CD14-positive monocyte (primary cell): Measurements from ENCODE around the gene STOX2. TPM values are rescaled to one million over a fixed set of nuclear protein-coding genes. Genes with fewer than 3 reads are reported as not detected.

Experiments
- DNase-seq, 3 donors: peaks; one replicate each; pipeline ENCODE4 v3.0.0-alpha.2; 2011 to 2022
- H2AFZ ChIP-seq: 2 replicates; pipeline ENCODE4 v1.6.0; 2012; ENCODE audit warnings: mild to moderate bottlenecking, low read depth, low read length, inconsistent platforms; ENCODE audit not compliant: insufficient read depth, poor library complexity, severe bottlenecking
- H3K27ac ChIP-seq, 2 donors: 1 replicate in 1 of 2; 2 replicates in 1 of 2; pipeline ENCODE4 v1.5.1; 2012 to 2013; ENCODE audit warnings: low read length in 2 of 2, control low read depth in 1 of 2, inconsistent platforms in 1 of 2, low read depth in 1 of 2, mild to moderate bottlenecking in 1 of 2
- H3K27me3 ChIP-seq, 2 donors: one replicate each; pipeline versions ENCODE4 v1.6.0 to v1.6.1; 2011 to 2013; ENCODE audit warnings: low read length in 2 of 2; ENCODE audit not compliant: control insufficient read depth in 2 of 2, insufficient read depth in 2 of 2
- H3K36me3 ChIP-seq, 2 donors: replicated peaks in 1 of 2; 1 replicate in 1 of 2; 2 replicates in 1 of 2; pipeline versions ENCODE4 v1.5.1 to v1.6.1; 2012 to 2013; ENCODE audit warnings: low read length in 2 of 2, control low read depth in 1 of 2, inconsistent platforms in 1 of 2, mild to moderate bottlenecking in 1 of 2; ENCODE audit not compliant: insufficient read depth in 2 of 2, control insufficient read depth in 1 of 2
- H3K4me1 ChIP-seq, 2 donors: 1 replicate in 1 of 2; 2 replicates in 1 of 2; pipeline versions ENCODE4 v1.5.1 to v1.6.1; 2012 to 2013; ENCODE audit warnings: low read length in 2 of 2, control low read depth in 1 of 2, inconsistent platforms in 1 of 2, mild to moderate bottlenecking in 1 of 2, moderate library complexity in 1 of 2; ENCODE audit not compliant: insufficient read depth in 2 of 2, control insufficient read depth in 1 of 2
- H3K4me2 ChIP-seq: replicated peaks from 2 replicates; pipeline ENCODE3; 2012; ENCODE audit warnings: low read length, moderate library complexity, mild to moderate bottlenecking; ENCODE audit not compliant: poor library complexity, severe bottlenecking; ENCODE audit errors: extremely low read depth
- H3K4me3 ChIP-seq, 3 experiments: fragments of 200-600 bp in 1 of 3; sonication (generic) in 1 of 3; replicated peaks in 1 of 3; 1 replicate in 2 of 3; 2 replicates in 1 of 3; pipeline ENCODE4 v1.5.1; 2011 to 2013; ENCODE audit warnings: low read length in 3 of 3, mild to moderate bottlenecking in 3 of 3, control low read depth in 2 of 3, low read depth in 2 of 3, inconsistent platforms in 1 of 3, moderate library complexity in 1 of 3
- H3K79me2 ChIP-seq: 2 replicates; pipeline ENCODE4 v1.6.0; 2012; ENCODE audit warnings: mild to moderate bottlenecking, control low read depth, inconsistent platforms, low read length, moderate library complexity; ENCODE audit not compliant: insufficient read depth
- H3K9ac ChIP-seq: 2 replicates; pipeline ENCODE4 v1.6.0; 2017; ENCODE audit warnings: low read length, mild to moderate bottlenecking; ENCODE audit not compliant: insufficient read depth, poor library complexity, severe bottlenecking
- H3K9me3 ChIP-seq, 2 donors: replicated peaks in 1 of 2; 1 replicate in 1 of 2; 2 replicates in 1 of 2; pipeline versions ENCODE4 v1.5.1 to v1.6.1; 2012 to 2013; ENCODE audit warnings: low read length in 2 of 2, control low read depth in 1 of 2; ENCODE audit not compliant: control insufficient read depth in 1 of 2, insufficient read depth in 1 of 2
- H4K20me1 ChIP-seq: 2 replicates; pipeline ENCODE4 v1.6.0; 2012; ENCODE audit warnings: mild to moderate bottlenecking, low read length, control low read depth, moderate library complexity; ENCODE audit not compliant: insufficient read depth
- H3K27ac Mint-ChIP-seq, 7 donors: one replicate each; pipeline ENCODE4 v1.8.0; 2020; ENCODE audit warnings: mild to moderate bottlenecking in 7 of 7, mixed read lengths in 7 of 7, moderate library complexity in 6 of 7, inconsistent platforms in 2 of 7
- H3K27me3 Mint-ChIP-seq, 3 donors: one replicate each; pipeline ENCODE4 v1.8.0; 2021 to 2022; ENCODE audit warnings: low read depth in 3 of 3, mild to moderate bottlenecking in 3 of 3, mixed read lengths in 3 of 3, moderate library complexity in 3 of 3, inconsistent platforms in 1 of 3
- H3K36me3 Mint-ChIP-seq, 2 donors: one replicate each; pipeline ENCODE4 v1.8.0; 2020; ENCODE audit warnings: mixed read lengths in 2 of 2, inconsistent platforms in 1 of 2, mild to moderate bottlenecking in 1 of 2
- H3K4me1 Mint-ChIP-seq: one replicate; pipeline ENCODE4 v1.8.0; 2020; ENCODE audit warnings: mild to moderate bottlenecking, mixed read lengths
- H3K4me3 Mint-ChIP-seq, 2 donors: one replicate each; pipeline ENCODE4 v1.8.0; 2020; ENCODE audit warnings: mild to moderate bottlenecking in 2 of 2, mixed read lengths in 2 of 2, moderate library complexity in 1 of 2
- H3K9me3 Mint-ChIP-seq, 7 donors: one replicate each; pipeline ENCODE4 v1.8.0; 2020 to 2022; ENCODE audit warnings: mixed read lengths in 7 of 7, mild to moderate bottlenecking in 6 of 7, moderate library complexity in 6 of 7, inconsistent platforms in 2 of 7
- CTCF ChIP-seq: fragments of 200-600 bp; IDR thresholded peaks from one replicate; pipeline ENCODE4 v1.8.0; 2022; ENCODE audit warnings: antibody characterized with exemption, mild to moderate bottlenecking
- WGBS: methylation state at CpG from one replicate; pipeline ENCODE4 v1.1.5; 2013; ENCODE audit warnings: missing lambda C conversion rate; ENCODE audit not compliant: insufficient coverage; 5-methylcytosine and 5-hydroxymethylcytosine counted together
- intact Hi-C, 2 donors: fragments of 100-400 bp; cut with micrococcal nuclease; formaldehyde crosslinking; loops; one replicate each; pipeline versions ENCODE4 v1.15.0 to v1.15.1; 2023
- polyA plus RNA-seq, 3 donors: library from polyadenylated mRNA; depleted of rRNA in 1 of 3; unstranded in 2 of 3; stranded (reverse) in 1 of 3; fragments of 300-500 nt in 2 of 3; fragments of >200 nt in 1 of 3; fragmentation: Illumina TruSeq in 2 of 3; gene quantifications; 1 replicate in 2 of 3; 2 replicates in 1 of 3; pipeline ENCODE4 v1.2.3, GENCODE V29; 2012 to 2021

The STOX2 gene
- polyA plus RNA-seq, 3 donors, result 0.01 TPM; not detected in 2

GRCh38 chr4:183857040-183857439 lies 48.1 kb upstream of the STOX2 start:
- Mint-ChIP-seq H3K4me3 (no peak overlapping the region), H3K27ac (no peak overlapping the region), H3K4me1 (peaks cover 10% of the 10 kb centered on the region), H3K36me3 (no peaks in the 10 kb centered on the region), H3K27me3 (peaks cover 0 to 3% (median 2%) of the 10 kb centered on the region in 3 donors), H3K9me3 (peaks cover 0 to 2% (median 0%) of the 10 kb centered on the region in 7 donors)
- Histone ChIP-seq H3K79me2 (no peaks in the 10 kb centered on the region), H3K4me1 (no peaks in the 10 kb centered on the region), H3K27ac (no peak overlapping the region), H3K27me3 (no peaks in the 10 kb centered on the region), H4K20me1 (no peaks in the 10 kb centered on the region), H3K9ac (no peak overlapping the region), H3K36me3 (no peaks in the 10 kb centered on the region), H3K4me3 (no peak overlapping the region), H3K9me3 (no peaks in the 10 kb centered on the region), H2AFZ (no peak overlapping the region), H3K4me2 (no peak overlapping the region)
- no peak for DNase-seq
- intact Hi-C loops, result no loop called here
- no peak for TF ChIP-seq CTCF
- 99% methylated on average over 5 of the region's 5 CpGs for WGBS

- intact Hi-C loops, result no loop called here
- H3K27me3 ChIP-seq, result no peaks in the 10 kb centered on the region
- Mint-ChIP-seq H3K27ac (peak overlapping the region in 1 of 7 donors; percentile 8), H3K4me1 (peaks cover 10% of the 10 kb centered on the region), H3K27me3 (peaks cover 0 to 3% (median 2%) of the 10 kb centered on the region in 3 donors), H3K9me3 (peaks cover 0 to 2% (median 0%) of the 10 kb centered on the region in 7 donors), H3K4me3 (peak overlapping the region in 1 of 2 donors; percentile 12), H3K36me3 (no peaks in the 10 kb centered on the region)
- no peak overlapping the region for H3K4me3 ChIP-seq
- no peaks in the 10 kb centered on the region for H3K36me3 ChIP-seq
- H3K27ac ChIP-seq, result no peak overlapping the region
- WGBS, result 62% methylated on average over 7 of the region's 14 CpGs
- H3K79me2 ChIP-seq, result no peaks in the 10 kb centered on the region
- no peaks in the 10 kb centered on the region for H4K20me1 ChIP-seq
- no peak overlapping the region for H3K9ac ChIP-seq
- no peaks in the 10 kb centered on the region for H3K4me1 ChIP-seq
- no peak overlapping the region for H3K4me2 ChIP-seq
- DNase-seq, result no peak
- no peaks in the 10 kb centered on the region for H3K9me3 ChIP-seq
- H2AFZ ChIP-seq, result no peak overlapping the region
- TF ChIP-seq CTCF, result no peak
These were observed 47.0 kb upstream of the STOX2 start for GRCh38 chr4:183858011-183858615.
